ENCODE measurements around the gene CHCHD3.

DNA sequence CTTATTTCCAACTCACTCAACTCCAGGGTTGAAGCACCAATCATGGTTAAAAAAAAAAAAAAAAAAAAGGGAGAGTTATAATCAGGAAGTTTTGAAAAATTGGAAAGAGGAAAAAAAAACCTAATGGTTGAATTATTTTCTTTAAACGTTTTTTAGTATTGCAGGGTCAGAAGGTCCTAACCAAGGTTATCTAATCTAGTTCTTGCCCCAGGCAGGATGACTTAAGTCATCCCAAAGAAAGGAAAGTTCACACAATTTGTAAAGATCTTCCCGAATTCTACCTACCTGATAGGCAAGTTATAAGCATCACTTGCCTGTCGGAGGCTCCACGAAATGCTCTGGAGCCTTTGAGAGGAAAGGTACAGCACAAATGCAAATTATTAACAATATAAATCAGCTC, 297.5 kb downstream of the CHCHD3 start:
- TF ChIP-seq, protein P1, sequence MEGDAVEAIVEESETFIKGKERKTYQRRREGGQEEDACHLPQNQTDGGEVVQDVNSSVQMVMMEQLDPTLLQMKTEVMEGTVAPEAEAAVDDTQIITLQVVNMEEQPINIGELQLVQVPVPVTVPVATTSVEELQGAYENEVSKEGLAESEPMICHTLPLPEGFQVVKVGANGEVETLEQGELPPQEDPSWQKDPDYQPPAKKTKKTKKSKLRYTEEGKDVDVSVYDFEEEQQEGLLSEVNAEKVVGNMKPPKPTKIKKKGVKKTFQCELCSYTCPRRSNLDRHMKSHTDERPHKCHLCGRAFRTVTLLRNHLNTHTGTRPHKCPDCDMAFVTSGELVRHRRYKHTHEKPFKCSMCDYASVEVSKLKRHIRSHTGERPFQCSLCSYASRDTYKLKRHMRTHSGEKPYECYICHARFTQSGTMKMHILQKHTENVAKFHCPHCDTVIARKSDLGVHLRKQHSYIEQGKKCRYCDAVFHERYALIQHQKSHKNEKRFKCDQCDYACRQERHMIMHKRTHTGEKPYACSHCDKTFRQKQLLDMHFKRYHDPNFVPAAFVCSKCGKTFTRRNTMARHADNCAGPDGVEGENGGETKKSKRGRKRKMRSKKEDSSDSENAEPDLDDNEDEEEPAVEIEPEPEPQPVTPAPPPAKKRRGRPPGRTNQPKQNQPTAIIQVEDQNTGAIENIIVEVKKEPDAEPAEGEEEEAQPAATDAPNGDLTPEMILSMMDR (optimal IDR thresholded peaks at IDR 0.05 in 1 of 3, IDR thresholded peaks at IDR 0.05 in 1 of 3, conservative IDR thresholded peaks at IDR 0.05 in 1 of 3; ENCODE audit: extremely low read depth in 1 of 3, insufficient read depth in 2 of 3, low read length in 3 of 3), result no peak
- no peak for TF ChIP-seq EZH2 (IDR thresholded peaks at IDR 0.05; ENCODE audit: low read length)
